Natural killer cell (primary cell): ENCODE measurements around the gene RASL10B. TPM values are rescaled to one million over a fixed set of nuclear protein-coding genes. Genes with fewer than 3 reads are reported as not detected.

Experiments used
- ATAC-seq, 3 donors: fragments of 150-1000 bp in 2 of 3; fragments of 200-7000 bp in 1 of 3; cut with Tn5 transposase; 1 replicate in 1 of 3; 2 replicates in 2 of 3; pipeline ENCODE4 v1.10.0; 2021; ENCODE audit warnings: mild to moderate bottlenecking in 2 of 3, moderate library complexity in 2 of 3
- DNase-seq, 2 donors: peaks; one replicate each; pipeline versions ENCODE4 v3.0.0 to v3.0.0-alpha.2; 2013 to 2021; ENCODE audit warnings: mixed read lengths in 1 of 2
- H3K27ac ChIP-seq: one replicate; pipeline ENCODE4 v1.5.1; 2013; ENCODE audit warnings: mild to moderate bottlenecking, low read length
- H3K27me3 ChIP-seq: one replicate; pipeline ENCODE4 v1.6.1; 2013; ENCODE audit warnings: low read length; ENCODE audit not compliant: control insufficient read depth, insufficient read depth
- H3K36me3 ChIP-seq: one replicate; pipeline ENCODE4 v1.6.1; 2013; ENCODE audit warnings: low read length; ENCODE audit not compliant: control insufficient read depth, insufficient read depth
- H3K4me1 ChIP-seq: one replicate; pipeline ENCODE4 v1.6.1; 2013; ENCODE audit warnings: low read length; ENCODE audit not compliant: control insufficient read depth, insufficient read depth
- H3K4me3 ChIP-seq: one replicate; pipeline ENCODE4 v1.5.1; 2013; ENCODE audit warnings: low read length
- H3K9me3 ChIP-seq: one replicate; pipeline ENCODE4 v1.6.1; 2013; ENCODE audit warnings: low read length; ENCODE audit not compliant: control insufficient read depth, insufficient read depth
- H3K27ac Mint-ChIP-seq, 2 donors: one replicate each; pipeline ENCODE4 v1.8.0; 2022; ENCODE audit warnings: mild to moderate bottlenecking in 2 of 2, mixed read lengths in 2 of 2, moderate library complexity in 1 of 2
- H3K27me3 Mint-ChIP-seq, 2 donors: one replicate each; pipeline ENCODE4 v1.8.0; 2022; ENCODE audit warnings: low read depth in 2 of 2, mixed read lengths in 2 of 2
- H3K36me3 Mint-ChIP-seq: one replicate; pipeline ENCODE4 v1.8.0; 2022; ENCODE audit warnings: mixed read lengths
- H3K4me1 Mint-ChIP-seq, 2 donors: one replicate each; pipeline ENCODE4 v1.8.0; 2022; ENCODE audit warnings: mixed read lengths in 2 of 2
- H3K4me3 Mint-ChIP-seq: one replicate; pipeline ENCODE4 v1.8.0; 2022; ENCODE audit warnings: mild to moderate bottlenecking, moderate library complexity, mixed read lengths
- H3K9me3 Mint-ChIP-seq, 2 donors: one replicate each; pipeline ENCODE4 v1.8.0; 2022; ENCODE audit warnings: mixed read lengths in 2 of 2
- WGBS: methylation state at CpG from one replicate; pipeline ENCODE4 v1.1.7; 2013; ENCODE audit warnings: missing lambda C conversion rate; ENCODE audit not compliant: insufficient coverage; 5-methylcytosine and 5-hydroxymethylcytosine counted together
- intact Hi-C: fragments of 100-400 bp; cut with micrococcal nuclease; formaldehyde crosslinking; loops from one replicate; pipeline ENCODE4 v1.14.2; 2022
- total RNA-seq, 4 donors: library from RNA; stranded (reverse); fragments of 120-200 nt in 1 of 4; gene quantifications; one replicate each; pipeline versions ENCODE4 v1.2.3 to v1.2.4, GENCODE V29; 2013 to 2022
- TF ChIP-seq, protein P1 (sequence below): fragments of 200-600 bp; IDR thresholded peaks from one replicate; pipeline ENCODE4 v1.8.0; 2022; ENCODE audit warnings: antibody characterized with exemption

The RASL10B gene
- total RNA-seq, 3 donors from 2014 or later (not counting 1 experiment from before 2014, with no cell fraction given) = 0.07 TPM; not detected in 2

- Mint-ChIP-seq H3K9me3 (no peaks in the 10 kb centered on the region), H3K4me1 (peaks cover 6 to 9% of the 10 kb centered on the region in 2 donors), H3K27ac (no peak overlapping the region), H3K27me3 (peaks cover 14 to 15% of the 10 kb centered on the region in 2 donors), H3K4me3 (no peak overlapping the region), H3K36me3 (no peaks in the 10 kb centered on the region)
- H3K36me3 ChIP-seq = no peaks in the 10 kb centered on the region
- TF ChIP-seq, protein P1, sequence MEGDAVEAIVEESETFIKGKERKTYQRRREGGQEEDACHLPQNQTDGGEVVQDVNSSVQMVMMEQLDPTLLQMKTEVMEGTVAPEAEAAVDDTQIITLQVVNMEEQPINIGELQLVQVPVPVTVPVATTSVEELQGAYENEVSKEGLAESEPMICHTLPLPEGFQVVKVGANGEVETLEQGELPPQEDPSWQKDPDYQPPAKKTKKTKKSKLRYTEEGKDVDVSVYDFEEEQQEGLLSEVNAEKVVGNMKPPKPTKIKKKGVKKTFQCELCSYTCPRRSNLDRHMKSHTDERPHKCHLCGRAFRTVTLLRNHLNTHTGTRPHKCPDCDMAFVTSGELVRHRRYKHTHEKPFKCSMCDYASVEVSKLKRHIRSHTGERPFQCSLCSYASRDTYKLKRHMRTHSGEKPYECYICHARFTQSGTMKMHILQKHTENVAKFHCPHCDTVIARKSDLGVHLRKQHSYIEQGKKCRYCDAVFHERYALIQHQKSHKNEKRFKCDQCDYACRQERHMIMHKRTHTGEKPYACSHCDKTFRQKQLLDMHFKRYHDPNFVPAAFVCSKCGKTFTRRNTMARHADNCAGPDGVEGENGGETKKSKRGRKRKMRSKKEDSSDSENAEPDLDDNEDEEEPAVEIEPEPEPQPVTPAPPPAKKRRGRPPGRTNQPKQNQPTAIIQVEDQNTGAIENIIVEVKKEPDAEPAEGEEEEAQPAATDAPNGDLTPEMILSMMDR = no peak
- H3K4me1 ChIP-seq = peaks cover 11% of the 10 kb centered on the region
- intact Hi-C loops = no loop called here
- WGBS = 86% methylated on average over 2 of the region's 2 CpGs
- ATAC-seq = no peak
- DNase-seq = no peak
- no peak overlapping the region for H3K4me3 ChIP-seq
- no peaks in the 10 kb centered on the region for H3K9me3 ChIP-seq
- no peak overlapping the region for H3K27ac ChIP-seq
- no peaks in the 10 kb centered on the region for H3K27me3 ChIP-seq
Measured at GRCh38 chr17:35768797-35769196, 37.4 kb downstream of the RASL10B start.

GRCh38 chr17:35769895-35770486 lies 38.6 kb downstream of the RASL10B start:
- H3K4me3 Mint-ChIP-seq = no peak overlapping the region

DNA sequence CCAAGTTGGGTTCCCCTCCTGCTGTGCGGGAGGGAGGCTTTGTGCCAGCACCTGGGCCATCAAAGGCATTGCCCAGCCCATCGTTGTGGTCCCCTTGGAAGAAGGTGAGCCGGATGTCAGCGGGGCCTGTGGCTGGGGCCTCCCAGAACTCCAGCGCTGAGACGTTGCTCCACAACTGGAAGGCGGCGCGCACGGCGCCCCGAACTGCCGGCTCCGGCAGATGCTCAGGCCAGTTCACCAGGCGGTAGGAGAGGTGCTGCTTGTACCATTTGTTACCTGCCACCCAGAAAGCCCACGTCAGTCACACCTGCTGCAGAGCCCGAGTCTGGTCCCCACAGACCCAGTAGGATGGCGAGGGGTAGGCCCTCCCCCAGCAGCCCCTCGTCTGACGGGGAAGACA lies 41.7 kb downstream of the RASL10B start:
- no peaks in the 10 kb centered on the region for H3K4me1 Mint-ChIP-seq
- no peak overlapping the region for H3K4me3 ChIP-seq
- H3K27ac Mint-ChIP-seq = no peak overlapping the region
- H3K36me3 Mint-ChIP-seq = no peaks in the 10 kb centered on the region
- 71% methylated on average over 20 of the region's 20 CpGs for WGBS
- intact Hi-C loops = no loop called here
- H3K27me3 ChIP-seq = no peaks in the 10 kb centered on the region
- TF ChIP-seq, protein P1 = no peak
- H3K9me3 Mint-ChIP-seq = no peaks in the 10 kb centered on the region
- no peaks in the 10 kb centered on the region for H3K9me3 ChIP-seq
- H3K4me3 Mint-ChIP-seq = no peak overlapping the region
- H3K4me1 ChIP-seq = no peaks in the 10 kb centered on the region
- peaks cover 7 to 12% of the 10 kb centered on the region in 2 donors for H3K27me3 Mint-ChIP-seq
- ATAC-seq (no peak), DNase-seq (no peak)
- no peak overlapping the region for H3K27ac ChIP-seq
- no peaks in the 10 kb centered on the region for H3K36me3 ChIP-seq

More at GRCh38 chr17:35769895-35770486, 38.6 kb downstream of the RASL10B start:
- Histone ChIP-seq H3K9me3 (no peaks in the 10 kb centered on the region), H3K4me3 (no peak overlapping the region), H3K27me3 (no peaks in the 10 kb centered on the region), H3K27ac (no peak overlapping the region), H3K36me3 (no peaks in the 10 kb centered on the region), H3K4me1 (peaks cover 2% of the 10 kb centered on the region)
- Mint-ChIP-seq H3K27ac (no peak overlapping the region), H3K4me1 (peaks cover 0 to 2% of the 10 kb centered on the region in 2 donors), H3K27me3 (peaks cover 15% of the 10 kb centered on the region in 2 donors), H3K9me3 (no peaks in the 10 kb centered on the region), H3K36me3 (no peaks in the 10 kb centered on the region)
- TF ChIP-seq, protein P1 = no peak
- ATAC-seq (no peak), DNase-seq (no peak)
- 98% methylated on average over 48 of the region's 48 CpGs for WGBS
- intact Hi-C loops = no loop called here
